Breast epithelium (tissue), 4 donors: ENCODE results near the gene SSH2. TPM values are rescaled to one million over a fixed set of nuclear protein-coding genes. Genes with fewer than 3 reads are reported as not detected.
"Not testable (repeated sequence)": the region's sequence is repeated elsewhere in the genome, so short reads cannot be mapped to it uniquely, and the experiment has no call there.

ENCODE experiments used
- DNase-seq, 2 donors: peaks; one replicate each; pipeline ENCODE4 v3.0.0-alpha.2; 2019; ENCODE audit warnings: low spot score in 2 of 2
- H3K27ac ChIP-seq, 2 donors: fragments of 200-600 bp; sonication (generic) in 1 of 2; one replicate each; pipeline ENCODE4 v1.5.1; 2016 to 2019; ENCODE audit warnings: mild to moderate bottlenecking in 1 of 2
- H3K27me3 ChIP-seq, 2 donors: fragments of 200-600 bp; sonication (generic) in 1 of 2; one replicate each; pipeline versions ENCODE4 v1.5.1 to v1.6.0; 2017 to 2019; ENCODE audit warnings: control low read depth in 1 of 2, mild to moderate bottlenecking in 1 of 2
- H3K36me3 ChIP-seq: fragments of 200-600 bp; one replicate; pipeline ENCODE4 v1.5.1; 2019
- H3K4me1 ChIP-seq, 2 donors: fragments of 200-600 bp; sonication (generic); one replicate each; pipeline ENCODE4 v1.5.1; 2016 to 2019; ENCODE audit warnings: control low read depth in 1 of 2
- H3K4me3 ChIP-seq, 3 donors: fragments of 200-600 bp; sonication (generic); 1 replicate in 2 of 3; 2 replicates in 1 of 3; pipeline ENCODE4 v1.5.1; 2016 to 2019; ENCODE audit warnings: mild to moderate bottlenecking in 3 of 3, moderate library complexity in 2 of 3
- H3K9me3 ChIP-seq, 2 donors: fragments of 200-600 bp; sonication (generic) in 1 of 2; one replicate each; pipeline ENCODE4 v1.5.1; 2016 to 2019; ENCODE audit warnings: control low read depth in 1 of 2
- CTCF ChIP-seq, 3 donors: fragments of 450-650 bp; IDR thresholded peaks; one replicate each; pipeline ENCODE4 v1.5.1; 2016 to 2017; ENCODE audit warnings: antibody characterized with exemption in 3 of 3, mild to moderate bottlenecking in 3 of 3, moderate library complexity in 3 of 3
- POLR2A ChIP-seq: fragments of 450-650 bp; IDR thresholded peaks from one replicate; pipeline ENCODE4 v1.6.1; 2016; ENCODE audit warnings: antibody characterized with exemption, mild to moderate bottlenecking, moderate library complexity
- POLR2AphosphoS5 ChIP-seq, 3 donors: sonication (generic); formaldehyde crosslinking; IDR thresholded peaks; one replicate each; pipeline ENCODE4 v1.6.1; 2017; ENCODE audit warnings: antibody characterized with exemption in 3 of 3
- intact Hi-C: fragments of 100-400 bp; cut with DNase I; formaldehyde crosslinking; loops from one replicate; pipeline ENCODE4 v1.15.1; 2023; ENCODE audit warnings: low total_unique reads
- total RNA-seq, 3 donors: library from RNA; depleted of rRNA; stranded (reverse); fragments of >200 nt; gene quantifications; one replicate each; pipeline ENCODE4 v1.1.0, GENCODE V29; 2016

Gene SSH2
- total RNA-seq, 3 donors from 2014 or later: 23.0 to 64.2 (median 25.9) TPM

GRCh38 chr17:29652976-29653375, 277.1 kb downstream of the SSH2 start:
- H3K27ac ChIP-seq: no peak overlapping the region
- intact Hi-C loops: no loop called here
- no peaks in the 10 kb centered on the region for H3K36me3 ChIP-seq

GRCh38 chr17:29651913-29652312, 278.1 kb downstream of the SSH2 start:
- DNase-seq, intact Hi-C loops, H3K4me3 ChIP-seq, H3K9me3 ChIP-seq, H3K36me3 ChIP-seq, H3K27me3 ChIP-seq, H3K4me1 ChIP-seq, H3K27ac ChIP-seq: not testable (repeated sequence)

More at GRCh38 chr17:29652976-29653375, 277.1 kb downstream of the SSH2 start:
- no peaks in the 10 kb centered on the region for H3K27me3 ChIP-seq
- no peaks in the 10 kb centered on the region for H3K9me3 ChIP-seq
- H3K4me1 ChIP-seq: no peaks in the 10 kb centered on the region
- TF ChIP-seq POLR2AphosphoS5 (IDR thresholded peaks at IDR 0.05): no peak
- TF ChIP-seq POLR2A: no peak
- no peak for TF ChIP-seq CTCF (IDR thresholded peaks at IDR 0.05)
- H3K4me3 ChIP-seq: no peak overlapping the region
- DNase-seq: no peak

- H3K27ac ChIP-seq: no peak overlapping the region
- no peak for DNase-seq
Observed at GRCh38 chr17:29650396-29650795, 279.6 kb downstream of the SSH2 start.

GRCh38 chr17:29649359-29649758, 280.7 kb downstream of the SSH2 start:
- H3K36me3 ChIP-seq: no peaks in the 10 kb centered on the region
- H3K4me1 ChIP-seq: peaks cover 0 to 13% of the 10 kb centered on the region in 2 donors
- H3K9me3 ChIP-seq: no peaks in the 10 kb centered on the region
- DNase-seq: no peak
- H3K27me3 ChIP-seq: no peaks in the 10 kb centered on the region
- no peak overlapping the region for H3K27ac ChIP-seq
- no peak overlapping the region for H3K4me3 ChIP-seq
- intact Hi-C loops: no loop called here
- TF ChIP-seq POLR2AphosphoS5 (IDR thresholded peaks at IDR 0.05) (no peak), CTCF (IDR thresholded peaks at IDR 0.05) (no peak), POLR2A (no peak)

More at GRCh38 chr17:29650396-29650795, 279.6 kb downstream of the SSH2 start:
- no peaks in the 10 kb centered on the region for H3K9me3 ChIP-seq
- no peaks in the 10 kb centered on the region for H3K36me3 ChIP-seq
- no peak for TF ChIP-seq POLR2A
- TF ChIP-seq POLR2AphosphoS5 (IDR thresholded peaks at IDR 0.05): no peak
- peaks cover 0 to 9% of the 10 kb centered on the region in 2 donors for H3K4me1 ChIP-seq
- intact Hi-C loops: no loop called here
- H3K27me3 ChIP-seq: no peaks in the 10 kb centered on the region
- no peak overlapping the region for H3K4me3 ChIP-seq

GRCh38 chr17:29648005-29648404, 282.0 kb downstream of the SSH2 start:
- no peaks in the 10 kb centered on the region for H3K36me3 ChIP-seq

GRCh38 chr17:29645515-29646051, 284.4 kb downstream of the SSH2 start:
- intact Hi-C loops: no loop called here
- H3K27me3 ChIP-seq: no peaks in the 10 kb centered on the region
- H3K4me1 ChIP-seq: peaks cover 0 to 13% of the 10 kb centered on the region in 2 donors
- TF ChIP-seq POLR2A (no peak), POLR2AphosphoS5 (IDR thresholded peaks at IDR 0.05) (peak; percentile 37 to 57 (median 42))
- peak in 1 of 2 donors; percentile 78 for DNase-seq
- no peaks in the 10 kb centered on the region for H3K9me3 ChIP-seq
- peak overlapping the region; percentile 68 to 81 for H3K27ac ChIP-seq
- H3K36me3 ChIP-seq: no peaks in the 10 kb centered on the region
- no peak overlapping the region for H3K4me3 ChIP-seq

More at GRCh38 chr17:29648005-29648404, 282.0 kb downstream of the SSH2 start:
- Histone ChIP-seq H3K4me3 (no peak overlapping the region), H3K27me3 (no peaks in the 10 kb centered on the region), H3K4me1 (peaks cover 0 to 13% of the 10 kb centered on the region in 2 donors), H3K9me3 (no peaks in the 10 kb centered on the region), H3K27ac (no peak overlapping the region)
- no peak for TF ChIP-seq POLR2AphosphoS5 (IDR thresholded peaks at IDR 0.05)
- TF ChIP-seq POLR2A: no peak
- TF ChIP-seq CTCF (IDR thresholded peaks at IDR 0.05): no peak
- DNase-seq: no peak
- intact Hi-C loops: no loop called here

GRCh38 chr17:29643817-29644160, 286.2 kb downstream of the SSH2 start:
- Histone ChIP-seq H3K27ac (peak overlapping the region; percentile 68 to 81), H3K36me3 (no peaks in the 10 kb centered on the region), H3K4me1 (peaks cover 0 to 13% of the 10 kb centered on the region in 2 donors), H3K9me3 (no peaks in the 10 kb centered on the region), H3K4me3 (no peak overlapping the region), H3K27me3 (no peaks in the 10 kb centered on the region)
- no peak for DNase-seq
- intact Hi-C loops: no loop called here
- no peak for TF ChIP-seq POLR2A
- no peak for TF ChIP-seq CTCF (IDR thresholded peaks at IDR 0.05)
- TF ChIP-seq POLR2AphosphoS5 (IDR thresholded peaks at IDR 0.05): no peak
